GM12892 (cell line): ENCODE measurements around the gene TMOD2.

Experiments used
- POLR2A ChIP-seq: IDR thresholded peaks from 2 replicates; pipeline ENCODE4 v1.6.1; 2011; ENCODE audit warnings: low read depth, low read length, control low read depth
- POLR2AphosphoS5 ChIP-seq: IDR thresholded peaks from 2 replicates; pipeline ENCODE4 v1.6.1; 2011; ENCODE audit warnings: low read depth, low read length, control low read depth
- TAF1 ChIP-seq: IDR thresholded peaks from 2 replicates; pipeline ENCODE4 v1.6.1; 2011; ENCODE audit warnings: low read depth, mild to moderate bottlenecking, control low read depth, low read length, borderline replicate concordance

DNA sequence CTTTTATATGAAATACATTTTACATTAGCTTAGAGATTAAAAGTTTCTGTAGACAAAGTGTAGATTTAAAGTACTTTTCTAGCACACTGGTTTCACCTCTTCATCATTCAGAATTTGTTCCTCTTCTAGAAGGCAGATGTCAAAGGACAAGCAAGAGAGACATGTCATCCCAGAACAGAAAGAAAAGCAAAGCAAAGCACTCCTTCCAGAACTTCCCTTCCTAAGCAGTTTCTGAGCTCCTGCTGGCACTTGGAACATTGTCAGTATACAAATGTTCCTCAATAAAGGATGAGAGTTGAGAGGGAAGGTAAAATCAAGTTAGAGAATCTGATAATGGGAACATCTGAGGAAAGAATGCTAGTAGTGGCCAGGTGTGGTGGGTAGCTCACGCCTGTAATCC is 104.2 kb downstream of the TMOD2 start:
- TF ChIP-seq POLR2A (no peak), TAF1 (no peak), POLR2AphosphoS5 (no peak)
